Fibroblast of mammary gland (primary cell): ENCODE measurements around the gene INIP.
"Not testable (repeated sequence)": the region's sequence is repeated elsewhere in the genome, so short reads cannot be mapped to it uniquely, and the experiment has no call there.

ENCODE experiments used
- DNase-seq: peaks from one replicate; pipeline ENCODE4 v3.0.0-alpha.2; 2010; ENCODE audit warnings: low read depth
- H3K4me3 ChIP-seq: 2 replicates; pipeline ENCODE4 v1.5.1; 2011; ENCODE audit warnings: low read depth, mild to moderate bottlenecking, low read length, moderate library complexity; ENCODE audit not compliant: control insufficient read depth
- CTCF ChIP-seq: conservative IDR thresholded peaks from 2 replicates; pipeline ENCODE4 v1.5.1; 2011; ENCODE audit warnings: low read depth, low read length, inconsistent platforms; ENCODE audit not compliant: control insufficient read depth, insufficient read depth

The INIP gene

GRCh38 chr9:112680731-112681402 is 37.0 kb downstream of the INIP start:
- no peak overlapping the region for H3K4me3 ChIP-seq
- DNase-seq = no peak
- TF ChIP-seq CTCF = no peak

GRCh38 chr9:112677040-112677439 is 40.9 kb downstream of the INIP start:
- DNase-seq = no peak
- no peak for TF ChIP-seq CTCF
- no peak overlapping the region for H3K4me3 ChIP-seq

- not testable (repeated sequence) for DNase-seq, H3K4me3 ChIP-seq
These were observed 44.7 kb downstream of the INIP start for GRCh38 chr9:112673221-112673620.

- no peak for TF ChIP-seq CTCF
- DNase-seq = no peak
- no peak overlapping the region for H3K4me3 ChIP-seq
These were observed 46.8 kb downstream of the INIP start for GRCh38 chr9:112670991-112671625.

GRCh38 chr9:112669326-112669725 is 48.6 kb downstream of the INIP start:
- no peak for DNase-seq
- no peak overlapping the region for H3K4me3 ChIP-seq
- TF ChIP-seq CTCF = no peak

GRCh38 chr9:112665347-112665746 is 52.6 kb downstream of the INIP start:
- no peak overlapping the region for H3K4me3 ChIP-seq
- peak; percentile 34 for TF ChIP-seq CTCF
- DNase-seq = peak; percentile 45

GRCh38 chr9:112664531-112664930 is 53.4 kb downstream of the INIP start:
- no peak for TF ChIP-seq CTCF
- H3K4me3 ChIP-seq = no peak overlapping the region
- no peak for DNase-seq
